Loucy (cell line): ENCODE measurements around the gene SLFN12L.

ENCODE experiments used
- H2AFZ ChIP-seq: fragments of 200-600 bp; sonication (generic); 2 replicates; pipeline ENCODE4 v1.6.0; 2016; ENCODE audit warnings: antibody characterized with exemption, mild to moderate bottlenecking, low read length, moderate library complexity
- H3F3A ChIP-seq: fragments of 200-600 bp; 2 replicates; pipeline ENCODE4 v1.6.0; 2016; ENCODE audit warnings: antibody characterized with exemption, low read depth, mild to moderate bottlenecking
- H3K27me3 ChIP-seq: fragments of 200-600 bp; sonication (generic); 2 replicates; pipeline ENCODE4 v1.6.1; 2014; ENCODE audit warnings: low read length, mild to moderate bottlenecking; ENCODE audit not compliant: insufficient read depth, poor library complexity, severe bottlenecking
- H3K36me3 ChIP-seq: fragments of 200-600 bp; sonication (generic); 2 replicates; pipeline ENCODE4 v1.6.1; 2016; ENCODE audit warnings: low read length; ENCODE audit not compliant: insufficient read depth
- H3K4me1 ChIP-seq: fragments of 200-600 bp; sonication (generic); 2 replicates; pipeline ENCODE4 v1.5.1; 2014; ENCODE audit warnings: low read length, mild to moderate bottlenecking; ENCODE audit not compliant: insufficient read depth, poor library complexity, severe bottlenecking
- H3K4me2 ChIP-seq: fragments of 200-600 bp; sonication (generic); 2 replicates; pipeline ENCODE4 v1.6.0; 2014; ENCODE audit warnings: antibody characterized with exemption, low read length, low read depth, mild to moderate bottlenecking; ENCODE audit not compliant: poor library complexity, severe bottlenecking
- H3K4me3 ChIP-seq: fragments of 200-600 bp; sonication (generic); 2 replicates; pipeline ENCODE4 v1.5.1; 2014; ENCODE audit warnings: low read length, mild to moderate bottlenecking, mixed read lengths; ENCODE audit not compliant: poor library complexity, severe bottlenecking
- H3K79me2 ChIP-seq: fragments of 200-600 bp; sonication (generic); 2 replicates; pipeline ENCODE4 v1.6.1; 2014; ENCODE audit warnings: low read length; ENCODE audit not compliant: insufficient read depth
- H3K9ac ChIP-seq: fragments of 200-600 bp; sonication (generic); 2 replicates; pipeline ENCODE4 v1.6.0; 2014; ENCODE audit warnings: mild to moderate bottlenecking, low read depth, low read length, moderate library complexity; ENCODE audit not compliant: poor library complexity, severe bottlenecking
- H3K9me2 ChIP-seq: fragments of 200-600 bp; sonication (generic); replicated peaks from 2 replicates; pipeline ENCODE4 v1.6.1; 2016; ENCODE audit warnings: low read depth, low read length, mixed read lengths
- H3K9me3 ChIP-seq: fragments of 200-600 bp; sonication (generic); 2 replicates; pipeline ENCODE4 v1.6.1; 2014; ENCODE audit warnings: mild to moderate bottlenecking, antibody characterized with exemption, low read length, low read depth; ENCODE audit not compliant: insufficient read depth
- H4K20me1 ChIP-seq: fragments of 200-600 bp; sonication (generic); 2 replicates; pipeline ENCODE4 v1.6.0; 2014; ENCODE audit warnings: antibody characterized with exemption, low read length, mild to moderate bottlenecking; ENCODE audit not compliant: insufficient read depth, poor library complexity, severe bottlenecking
- CTCF ChIP-seq: fragments of 200-600 bp; sonication (generic); conservative IDR thresholded peaks from 2 replicates; pipeline ENCODE4 v1.5.1; 2014; ENCODE audit warnings: mild to moderate bottlenecking, antibody characterized with exemption, low read length
- EZH2phosphoT487 ChIP-seq: fragments of 200-600 bp; IDR thresholded peaks from 2 replicates; pipeline ENCODE4 v1.6.1; 2018; ENCODE audit warnings: antibody characterized with exemption, mild to moderate bottlenecking, moderate library complexity, borderline replicate concordance

The SLFN12L gene

GRCh38 chr17:35553310-35553709 lies 15.8 kb upstream of the SLFN12L start:
- no peaks in the 10 kb centered on the region for H3K79me2 ChIP-seq
- H3K9me3 ChIP-seq = no peaks in the 10 kb centered on the region
- no peak overlapping the region for H3K4me3 ChIP-seq
- H3F3A ChIP-seq = no peaks in the 10 kb centered on the region
- no peak overlapping the region for H3K9ac ChIP-seq
- H3K36me3 ChIP-seq = no peaks in the 10 kb centered on the region
- no peaks in the 10 kb centered on the region for H4K20me1 ChIP-seq
- no peak for TF ChIP-seq CTCF
- no peak for TF ChIP-seq EZH2phosphoT487
- H3K4me2 ChIP-seq = no peak overlapping the region
- no peak overlapping the region for H2AFZ ChIP-seq
- no peaks in the 10 kb centered on the region for H3K4me1 ChIP-seq
- H3K27me3 ChIP-seq = no peaks in the 10 kb centered on the region
- H3K9me2 ChIP-seq = no peaks in the 10 kb centered on the region

GRCh38 chr17:35548978-35549377 lies 11.5 kb upstream of the SLFN12L start:
- no peak overlapping the region for H3K4me3 ChIP-seq
- H4K20me1 ChIP-seq = no peaks in the 10 kb centered on the region
- no peaks in the 10 kb centered on the region for H3F3A ChIP-seq
- H3K4me1 ChIP-seq = peaks cover 3% of the 10 kb centered on the region
- no peaks in the 10 kb centered on the region for H3K9me2 ChIP-seq
- no peaks in the 10 kb centered on the region for H3K9me3 ChIP-seq
- no peak overlapping the region for H3K4me2 ChIP-seq
- no peaks in the 10 kb centered on the region for H3K79me2 ChIP-seq
- no peaks in the 10 kb centered on the region for H3K36me3 ChIP-seq
- TF ChIP-seq CTCF = no peak
- no peak for TF ChIP-seq EZH2phosphoT487
- no peak overlapping the region for H3K9ac ChIP-seq
- H2AFZ ChIP-seq = no peak overlapping the region
- no peaks in the 10 kb centered on the region for H3K27me3 ChIP-seq

GRCh38 chr17:35548208-35548810 lies 10.8 kb upstream of the SLFN12L start:
- Histone ChIP-seq H3K79me2 (no peaks in the 10 kb centered on the region), H3K9ac (no peak overlapping the region), H3K27me3 (no peaks in the 10 kb centered on the region), H3K36me3 (no peaks in the 10 kb centered on the region), H3K4me1 (peaks cover 9% of the 10 kb centered on the region), H3K4me3 (no peak overlapping the region), H3K4me2 (no peak overlapping the region), H3K9me2 (no peaks in the 10 kb centered on the region), H3K9me3 (no peaks in the 10 kb centered on the region), H3F3A (peaks cover 4% of the 10 kb centered on the region; the same call in 1 of the 2 replicates), H4K20me1 (no peaks in the 10 kb centered on the region), H2AFZ (no peak overlapping the region)
- TF ChIP-seq CTCF (no peak), EZH2phosphoT487 (no peak)
